ENCODE measurements around the gene TBC1D20.

TBC1D20 gene

DNA sequence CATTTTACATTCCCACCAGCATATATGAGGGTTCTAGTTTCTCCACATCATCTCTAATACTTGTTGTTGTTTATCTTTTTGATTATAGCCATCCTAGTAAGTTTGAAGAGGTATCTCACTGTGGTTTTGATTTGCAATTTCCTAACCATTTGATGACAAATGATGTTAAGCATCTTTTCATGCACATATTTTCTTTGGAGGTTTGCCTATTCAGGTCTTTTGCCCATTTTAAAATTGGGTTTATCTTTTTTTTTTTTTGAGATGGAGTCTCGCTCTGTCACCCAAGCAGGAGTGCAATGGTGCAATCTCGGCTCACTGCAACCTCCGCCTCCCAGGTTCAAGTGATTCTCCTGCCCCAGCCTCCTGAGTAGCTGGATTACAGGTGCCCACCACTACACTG lies 50.3 kb downstream of the TBC1D20 start:
- H3K4me3 ChIP-seq (ENCODE audit: low read depth, low read length): no peak overlapping the region
- TF ChIP-seq, protein P1, sequence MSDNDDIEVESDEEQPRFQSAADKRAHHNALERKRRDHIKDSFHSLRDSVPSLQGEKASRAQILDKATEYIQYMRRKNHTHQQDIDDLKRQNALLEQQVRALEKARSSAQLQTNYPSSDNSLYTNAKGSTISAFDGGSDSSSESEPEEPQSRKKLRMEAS (IDR thresholded peaks at IDR 0.05; ENCODE audit: low read depth, low read length): no peak
- DNase-seq (ENCODE audit: low read depth): no peak

DNA sequence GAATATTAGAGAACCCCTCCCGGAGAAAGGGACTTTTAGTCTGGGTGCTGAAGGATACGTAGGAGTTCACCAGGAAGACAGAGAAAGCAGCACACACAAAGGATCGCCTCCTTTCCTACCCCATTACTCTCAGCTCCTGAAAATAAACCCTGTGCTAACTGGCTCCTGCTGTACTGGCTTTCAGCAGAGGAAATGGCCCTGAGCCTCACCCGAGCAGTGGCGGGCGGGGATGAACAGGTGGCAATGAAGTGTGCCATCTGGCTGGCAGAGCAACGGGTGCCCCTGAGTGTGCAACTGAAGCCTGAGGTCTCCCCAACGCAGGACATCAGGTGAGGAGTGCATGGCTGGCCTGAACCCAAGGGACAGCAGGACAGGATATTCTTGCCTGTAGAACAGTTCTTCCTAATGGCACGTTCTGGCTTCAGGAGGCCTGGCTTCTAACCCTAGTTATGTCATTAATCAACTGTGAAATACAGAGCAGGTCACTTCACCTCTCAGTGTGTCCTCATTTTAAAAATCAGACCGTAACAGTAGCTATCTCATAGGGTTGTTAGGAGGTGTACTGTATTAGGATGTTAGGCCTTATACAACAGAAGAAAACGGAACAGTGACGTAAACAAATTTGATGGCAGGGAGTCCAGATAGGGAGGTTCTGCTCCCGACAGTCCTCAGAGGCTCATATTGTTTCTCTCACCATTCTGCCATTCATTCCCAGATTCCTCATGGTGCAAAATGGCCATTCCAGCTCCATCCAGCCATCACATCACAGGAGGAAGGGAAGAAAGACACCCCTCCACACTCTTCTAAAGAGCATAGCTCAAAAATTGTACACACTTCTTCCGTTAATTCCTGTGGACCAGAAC lies 52.4 kb downstream of the TBC1D20 start:
- H3K4me3 ChIP-seq (ENCODE audit: low read depth, low read length): peak overlapping the region; percentile 92
- DNase-seq (ENCODE audit: low read depth): no peak
- TF ChIP-seq, protein P1 (IDR thresholded peaks at IDR 0.05; ENCODE audit: low read depth, low read length): no peak
- TF ChIP-seq, protein P2, sequence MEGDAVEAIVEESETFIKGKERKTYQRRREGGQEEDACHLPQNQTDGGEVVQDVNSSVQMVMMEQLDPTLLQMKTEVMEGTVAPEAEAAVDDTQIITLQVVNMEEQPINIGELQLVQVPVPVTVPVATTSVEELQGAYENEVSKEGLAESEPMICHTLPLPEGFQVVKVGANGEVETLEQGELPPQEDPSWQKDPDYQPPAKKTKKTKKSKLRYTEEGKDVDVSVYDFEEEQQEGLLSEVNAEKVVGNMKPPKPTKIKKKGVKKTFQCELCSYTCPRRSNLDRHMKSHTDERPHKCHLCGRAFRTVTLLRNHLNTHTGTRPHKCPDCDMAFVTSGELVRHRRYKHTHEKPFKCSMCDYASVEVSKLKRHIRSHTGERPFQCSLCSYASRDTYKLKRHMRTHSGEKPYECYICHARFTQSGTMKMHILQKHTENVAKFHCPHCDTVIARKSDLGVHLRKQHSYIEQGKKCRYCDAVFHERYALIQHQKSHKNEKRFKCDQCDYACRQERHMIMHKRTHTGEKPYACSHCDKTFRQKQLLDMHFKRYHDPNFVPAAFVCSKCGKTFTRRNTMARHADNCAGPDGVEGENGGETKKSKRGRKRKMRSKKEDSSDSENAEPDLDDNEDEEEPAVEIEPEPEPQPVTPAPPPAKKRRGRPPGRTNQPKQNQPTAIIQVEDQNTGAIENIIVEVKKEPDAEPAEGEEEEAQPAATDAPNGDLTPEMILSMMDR (IDR thresholded peaks at IDR 0.05; ENCODE audit: low read depth, low read length): no peak
- TF ChIP-seq POLR2A (IDR thresholded peaks at IDR 0.05; ENCODE audit: extremely low read depth, insufficient read length) (no peak), MYC (IDR thresholded peaks at IDR 0.05; ENCODE audit: low read depth, low read length) (no peak)

DNA sequence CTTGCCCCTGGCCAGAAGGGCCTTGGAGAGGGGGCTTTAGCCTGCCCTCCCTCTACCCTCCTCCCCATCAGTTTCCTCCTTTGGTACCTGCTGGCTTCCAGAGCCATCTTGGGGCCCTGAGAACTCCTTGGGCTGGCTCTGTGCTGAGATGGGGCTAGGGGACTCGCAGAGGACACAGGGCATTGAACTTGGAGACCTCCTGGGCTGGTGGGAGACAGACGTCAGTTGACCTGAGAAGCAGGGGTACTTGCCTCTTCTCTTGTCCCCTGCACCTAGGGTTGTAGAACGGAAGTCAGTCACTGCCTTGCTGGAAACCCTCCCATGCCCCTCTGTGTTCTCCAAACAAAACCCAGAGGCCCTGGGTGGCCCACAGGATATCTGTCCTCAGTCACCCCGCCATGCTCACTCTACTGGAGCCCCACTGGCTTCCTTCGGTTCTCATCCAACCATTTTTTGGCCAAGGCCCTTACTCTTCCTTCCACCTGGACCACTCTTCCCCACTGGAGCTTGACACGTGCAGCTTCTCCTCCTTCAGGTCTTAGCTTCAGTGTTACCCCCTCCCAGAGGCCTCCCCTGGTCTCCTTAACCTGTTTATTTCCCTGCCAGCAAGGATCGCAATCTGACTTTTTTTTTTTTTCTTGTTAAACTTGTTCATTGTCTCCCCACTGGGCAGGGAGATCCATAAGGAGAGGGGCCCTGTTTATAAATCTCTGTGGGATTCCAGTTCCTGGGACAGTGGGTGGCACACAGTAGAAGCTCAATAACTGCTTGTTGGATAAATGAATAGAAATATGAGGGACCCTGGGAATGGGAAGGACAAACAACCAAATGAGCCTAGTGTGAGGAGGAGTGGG lies 53.3 kb downstream of the TBC1D20 start:
- peak overlapping the region; percentile 92 for H3K4me3 ChIP-seq (ENCODE audit: low read depth, low read length)
- DNase-seq (ENCODE audit: low read depth): peak; percentile 50
- TF ChIP-seq, protein P2 (IDR thresholded peaks at IDR 0.05; ENCODE audit: low read depth, low read length): no peak
- TF ChIP-seq POLR2A (IDR thresholded peaks at IDR 0.05; ENCODE audit: extremely low read depth, insufficient read length) (no peak), MYC (IDR thresholded peaks at IDR 0.05; ENCODE audit: low read depth, low read length) (no peak)
- TF ChIP-seq, protein P1 (IDR thresholded peaks at IDR 0.05; ENCODE audit: low read depth, low read length): peak; percentile 32; the same call in 1 of the 2 replicates

DNA sequence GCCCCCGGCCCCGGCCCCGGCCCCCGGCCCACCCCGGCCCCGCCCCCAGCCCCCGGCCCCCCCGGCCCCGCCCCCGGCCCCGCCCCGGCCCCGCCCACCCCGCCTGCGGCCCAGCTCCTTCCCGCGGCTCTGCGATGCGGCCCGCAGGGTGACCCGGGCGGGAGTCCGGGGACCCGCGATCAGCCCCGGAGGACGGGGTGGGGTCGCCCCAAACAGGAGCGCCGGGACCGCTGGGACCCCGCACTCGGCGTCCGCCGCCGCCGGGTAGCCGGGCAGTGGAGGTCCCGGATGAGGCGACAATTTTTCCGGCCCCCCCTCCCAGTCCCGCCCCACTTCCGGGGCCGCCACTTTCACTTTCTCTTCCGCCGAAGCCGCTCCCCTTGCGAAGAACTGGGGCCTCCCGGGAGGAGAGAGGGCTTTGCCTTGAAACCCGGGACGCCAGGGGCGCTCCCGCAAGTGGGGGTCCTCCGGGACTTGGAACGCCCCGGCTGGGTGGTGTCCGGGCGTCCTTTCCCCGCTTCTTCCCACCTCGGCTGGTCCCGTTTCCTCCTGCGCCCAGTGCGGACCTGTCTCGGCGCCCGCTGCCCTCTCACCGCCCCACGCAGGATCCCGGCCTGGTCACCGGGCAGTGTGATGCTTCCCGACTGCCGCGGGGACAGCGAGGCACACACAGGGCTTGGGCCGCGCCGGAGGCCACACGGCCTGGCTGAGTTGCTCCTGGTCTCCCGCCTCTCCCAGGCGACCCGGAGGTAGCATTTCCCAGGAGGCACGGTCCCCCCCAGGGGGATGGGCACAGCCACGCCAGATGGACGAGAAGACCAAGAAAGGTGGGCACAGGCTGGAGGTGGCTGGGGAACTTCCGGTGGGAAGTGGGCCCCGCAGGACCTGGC lies 54.1 kb downstream of the TBC1D20 start, which contains the start of gene RBCK1:
Gene RBCK1, plus strand, starts transcription at position 347 of the 890 bp plus-strand sequence. Its CDS starts 459 bp downstream, at position 806.
- peak within 1 kb of the TSS; percentile 92 for H3K4me3 ChIP-seq (ENCODE audit: low read depth, low read length)
- TF ChIP-seq POLR2A (IDR thresholded peaks at IDR 0.05; ENCODE audit: extremely low read depth, insufficient read length): peak; percentile 63
- TF ChIP-seq, protein P1 (IDR thresholded peaks at IDR 0.05; ENCODE audit: low read depth, low read length): no peak
- DNase-seq (ENCODE audit: low read depth): peak; percentile 89

DNA sequence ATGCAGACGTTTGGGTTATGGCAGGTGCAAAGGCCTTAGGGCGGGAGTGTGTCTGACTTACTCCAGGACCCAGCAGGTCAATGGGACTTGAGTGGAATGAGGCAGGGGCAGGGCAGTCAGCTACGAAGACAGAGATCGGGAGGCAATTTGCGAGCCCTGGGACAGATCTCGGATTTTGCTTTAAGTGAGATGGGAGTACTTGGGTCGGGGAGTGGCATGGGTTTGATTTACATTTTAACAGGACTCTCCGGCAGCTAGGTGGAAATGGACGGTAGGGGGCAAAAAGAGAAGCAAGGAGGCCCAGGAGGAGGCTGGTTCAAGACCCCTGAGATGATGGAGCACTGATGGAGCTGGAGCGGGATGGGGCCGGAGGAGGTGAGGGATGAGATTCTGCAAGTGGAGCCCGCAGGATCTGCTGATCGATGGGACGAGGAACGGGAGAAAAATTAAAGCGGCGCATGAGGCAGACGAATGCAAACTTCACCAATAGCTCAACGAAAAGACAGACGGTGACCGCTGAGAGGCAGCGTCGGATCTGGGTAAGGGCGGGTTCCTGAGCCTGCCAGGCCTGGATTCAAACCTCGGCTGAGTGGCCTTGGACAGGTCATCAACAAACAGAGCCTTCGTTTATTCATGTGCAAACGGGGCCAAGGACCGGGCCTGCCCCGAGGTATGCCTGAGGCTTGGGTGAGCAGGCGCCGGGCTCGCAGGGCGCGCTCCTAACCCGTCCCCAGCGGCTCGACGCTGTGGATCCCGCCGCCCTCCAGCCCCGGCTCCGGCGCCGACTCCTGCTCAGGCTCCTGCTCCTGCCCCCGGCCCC lies 55.0 kb downstream of the TBC1D20 start:
- TF ChIP-seq, protein P2 (IDR thresholded peaks at IDR 0.05; ENCODE audit: low read depth, low read length): peak; percentile 28
- no peak for TF ChIP-seq MYC (IDR thresholded peaks at IDR 0.05; ENCODE audit: low read depth, low read length)
- TF ChIP-seq, protein P1 (IDR thresholded peaks at IDR 0.05; ENCODE audit: low read depth, low read length): peak; percentile 37; the same call in 1 of the 2 replicates
- peak; percentile 56 for TF ChIP-seq POLR2A (IDR thresholded peaks at IDR 0.05; ENCODE audit: extremely low read depth, insufficient read length)
- peak; percentile 92 for DNase-seq (ENCODE audit: low read depth)
- peak overlapping the region; percentile 58 for H3K4me3 ChIP-seq (ENCODE audit: low read depth, low read length)
